Tibial nerve (tissue), 4 donors: ENCODE results near the gene AURKAIP1. TPM values are rescaled to one million over a fixed set of nuclear protein-coding genes. Genes with fewer than 3 reads are reported as not detected.

ENCODE experiments used
- DNase-seq, 2 donors: peaks; one replicate each; pipeline ENCODE4 v3.0.0-alpha.2; 2019; ENCODE audit warnings: low spot score in 2 of 2
- H3K27ac ChIP-seq, 4 donors: fragments of 200-600 bp; sonication (generic) in 3 of 4; one replicate each; pipeline ENCODE4 v1.5.1; 2017 to 2019; ENCODE audit warnings: mild to moderate bottlenecking in 1 of 4
- H3K27me3 ChIP-seq, 2 donors: fragments of 200-600 bp; sonication (generic) in 1 of 2; one replicate each; pipeline versions ENCODE4 v1.5.1 to v1.6.0; 2017 to 2019
- H3K36me3 ChIP-seq, 3 donors: fragments of 200-600 bp; sonication (generic); one replicate each; pipeline ENCODE4 v1.5.1; 2018 to 2019
- H3K4me1 ChIP-seq, 4 donors: fragments of 200-600 bp; sonication (generic) in 3 of 4; one replicate each; pipeline ENCODE4 v1.5.1; 2017 to 2019
- H3K4me3 ChIP-seq, 4 donors: fragments of 200-600 bp; sonication (generic) in 3 of 4; one replicate each; pipeline ENCODE4 v1.5.1; 2017 to 2019; ENCODE audit warnings: mild to moderate bottlenecking in 1 of 4, moderate library complexity in 1 of 4
- H3K9me3 ChIP-seq, 4 donors: fragments of 200-600 bp; sonication (generic) in 3 of 4; one replicate each; pipeline ENCODE4 v1.5.1; 2017 to 2019
- CTCF ChIP-seq, 5 experiments: fragments of 200-600 bp in 3 of 5; fragments of 450-650 bp in 2 of 5; sonication (generic) in 3 of 5; IDR thresholded peaks; one replicate each; pipeline ENCODE4 v1.5.1; 2016 to 2019; ENCODE audit warnings: antibody characterized with exemption in 5 of 5, mild to moderate bottlenecking in 3 of 5, moderate library complexity in 2 of 5
- EP300 ChIP-seq, 2 donors: sonication (generic); formaldehyde crosslinking; IDR thresholded peaks; one replicate each; pipeline ENCODE4 v1.6.1; 2017; ENCODE audit warnings: antibody characterized with exemption in 2 of 2, mild to moderate bottlenecking in 1 of 2
- POLR2A ChIP-seq, 2 donors: fragments of 450-650 bp; IDR thresholded peaks; one replicate each; pipeline ENCODE4 v1.6.1; 2017; ENCODE audit warnings: antibody characterized with exemption in 2 of 2, mild to moderate bottlenecking in 2 of 2, moderate library complexity in 2 of 2
- WGBS, 2 donors: methylation state at CpG; one replicate each; pipeline ENCODE4 v1.1.5; 2018; 5-methylcytosine and 5-hydroxymethylcytosine counted together
- total RNA-seq, 4 donors: library from RNA; depleted of rRNA; stranded (reverse); fragments of >200 nt; gene quantifications; one replicate each; pipeline ENCODE4 v1.1.0, GENCODE V29; 2016

The AURKAIP1 gene
- total RNA-seq, 4 donors from 2014 or later = 63.9 to 128 (median 105) TPM

GRCh38 chr1:1380860-1381259 is 5.9 kb upstream of the AURKAIP1 start:
- peaks cover 0 to 5% (median 3%) of the 10 kb centered on the region in 4 donors for H3K4me1 ChIP-seq
- H3K27me3 ChIP-seq = no peaks in the 10 kb centered on the region
- no peak for TF ChIP-seq CTCF (IDR thresholded peaks at IDR 0.05)
- H3K36me3 ChIP-seq = peaks cover 0 to 40% (median 3%) of the 10 kb centered on the region in 3 donors
- H3K4me3 ChIP-seq = no peak overlapping the region
- 89 to 91% methylated on average over 9 to 16 of the region's 16 CpGs for WGBS, 2 donors
- no peak for DNase-seq
- no peaks in the 10 kb centered on the region for H3K9me3 ChIP-seq
- no peak overlapping the region for H3K27ac ChIP-seq

GRCh38 chr1:1377540-1378205 is 2.7 kb upstream of the AURKAIP1 start:
- no peak for TF ChIP-seq POLR2A (IDR thresholded peaks at IDR 0.05)
- TF ChIP-seq EP300 (IDR thresholded peaks at IDR 0.05) = no peak
- TF ChIP-seq CTCF (IDR thresholded peaks at IDR 0.05) = no peak
- Histone ChIP-seq H3K36me3 (peaks cover 0 to 25% (median 7%) of the 10 kb centered on the region in 3 donors), H3K4me3 (no peak overlapping the region), H3K27ac (no peak overlapping the region), H3K27me3 (no peaks in the 10 kb centered on the region), H3K4me1 (peaks cover 0 to 27% (median 20%) of the 10 kb centered on the region in 4 donors), H3K9me3 (no peaks in the 10 kb centered on the region)
- DNase-seq = no peak
- WGBS, 2 donors = 91 to 93% methylated on average over 16 of the region's 16 CpGs

GRCh38 chr1:1376551-1377226 is 1.7 kb upstream of the AURKAIP1 start:
- Histone ChIP-seq H3K36me3 (peaks cover 0 to 30% (median 7%) of the 10 kb centered on the region in 3 donors), H3K27me3 (no peaks in the 10 kb centered on the region), H3K4me3 (no peak overlapping the region), H3K9me3 (no peaks in the 10 kb centered on the region), H3K4me1 (peaks cover 0 to 37% (median 24%) of the 10 kb centered on the region in 4 donors), H3K27ac (peak overlapping the region in 1 of 4 donors; percentile 96)
- TF ChIP-seq EP300 (IDR thresholded peaks at IDR 0.05) = no peak
- TF ChIP-seq CTCF (IDR thresholded peaks at IDR 0.05) = no peak
- TF ChIP-seq POLR2A (IDR thresholded peaks at IDR 0.05) = no peak
- WGBS, 2 donors = 85 to 89% methylated on average over 10 of the region's 10 CpGs
- DNase-seq = no peak

GRCh38 chr1:1374589-1374928 is 448 bp downstream of the AURKAIP1 start:
- WGBS, 2 donors = 0% methylated on average over 2 to 19 of the region's 24 CpGs
- H3K36me3 ChIP-seq = peaks cover 0 to 18% (median 7%) of the 10 kb centered on the region in 3 donors
- H3K27me3 ChIP-seq = no peaks in the 10 kb centered on the region
- peaks cover 0 to 45% (median 26%) of the 10 kb centered on the region in 4 donors for H3K4me1 ChIP-seq
- DNase-seq = no peak
- TF ChIP-seq EP300 (IDR thresholded peaks at IDR 0.05) = no peak
- TF ChIP-seq CTCF (IDR thresholded peaks at IDR 0.05) = no peak
- TF ChIP-seq POLR2A (IDR thresholded peaks at IDR 0.05) = no peak
- peak overlapping the region; percentile 70 to 96 (median 92) for H3K27ac ChIP-seq
- H3K4me3 ChIP-seq = peak overlapping the region; percentile 85 to 100 (median 92)
- H3K9me3 ChIP-seq = no peaks in the 10 kb centered on the region
